ENCODE measurements around the gene TTC23.

The TTC23 gene

GRCh38 chr15:99100245-99101173 is 148.9 kb downstream of the TTC23 start:
- peak; percentile 89 for DNase-seq

- DNase-seq: peak; percentile 17
These were observed 149.7 kb downstream of the TTC23 start for GRCh38 chr15:99099661-99100060.

- peak; percentile 37 for DNase-seq
These were observed 150.4 kb downstream of the TTC23 start for GRCh38 chr15:99098991-99099390.

GRCh38 chr15:99098426-99098825 is 151.0 kb downstream of the TTC23 start:
- DNase-seq: peak; percentile 28

- DNase-seq: peak; percentile 35
These were observed 151.7 kb downstream of the TTC23 start for GRCh38 chr15:99097441-99098410.

GRCh38 chr15:99096894-99097426 is 152.4 kb downstream of the TTC23 start:
- DNase-seq: no peak

- DNase-seq: peak; percentile 43
These were observed 153.0 kb downstream of the TTC23 start for GRCh38 chr15:99096173-99096893.

- peak; percentile 60 for DNase-seq
These were observed 153.8 kb downstream of the TTC23 start for GRCh38 chr15:99095626-99096025.

GRCh38 chr15:99092554-99093172 is 156.7 kb downstream of the TTC23 start:
- peak; percentile 27 for DNase-seq

- DNase-seq: peak; percentile 29
These were observed 158.4 kb downstream of the TTC23 start for GRCh38 chr15:99090938-99091337.

- peak; percentile 27 for DNase-seq
These were observed 159.2 kb downstream of the TTC23 start for GRCh38 chr15:99090011-99090699.

- DNase-seq: peak; percentile 44
These were observed 161.9 kb downstream of the TTC23 start for GRCh38 chr15:99087405-99087943.

- peak; percentile 13 for DNase-seq
These were observed 163.1 kb downstream of the TTC23 start for GRCh38 chr15:99086327-99086667.
